ENCODE data around the gene TMEM260. TPM values are rescaled to one million over a fixed set of nuclear protein-coding genes. Genes with fewer than 3 reads are reported as not detected.
"Not testable (repeated sequence)": the region's sequence is repeated elsewhere in the genome, so short reads cannot be mapped to it uniquely, and the experiment has no call there.

TMEM260 gene
- total RNA-seq, 1 donor from 2014 or later, result 6.8 TPM

DNA sequence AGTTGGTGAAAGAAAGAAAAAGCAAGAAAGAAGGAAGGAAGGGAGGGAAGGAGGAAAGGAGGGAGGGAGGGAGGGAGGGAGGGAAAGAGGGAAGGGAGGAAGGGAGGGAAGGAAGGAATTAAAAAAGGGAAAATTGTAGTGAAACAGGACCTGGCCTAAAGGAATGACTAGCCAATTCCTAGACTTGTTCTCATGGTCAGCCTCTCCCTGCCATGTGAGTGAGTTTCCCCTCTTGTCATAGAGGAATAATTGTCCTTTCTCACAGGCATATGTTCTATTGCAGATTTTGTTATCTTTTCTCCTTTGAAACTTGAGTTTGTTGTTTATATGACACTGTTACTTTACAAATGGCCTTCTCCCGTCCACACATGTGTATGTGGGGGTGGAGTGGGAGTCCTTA is 81.9 kb downstream of the TMEM260 start:
- intact Hi-C loops (cut with DNase I), result no loop called here
- no peak for DNase-seq (ENCODE audit: low spot score)

DNA sequence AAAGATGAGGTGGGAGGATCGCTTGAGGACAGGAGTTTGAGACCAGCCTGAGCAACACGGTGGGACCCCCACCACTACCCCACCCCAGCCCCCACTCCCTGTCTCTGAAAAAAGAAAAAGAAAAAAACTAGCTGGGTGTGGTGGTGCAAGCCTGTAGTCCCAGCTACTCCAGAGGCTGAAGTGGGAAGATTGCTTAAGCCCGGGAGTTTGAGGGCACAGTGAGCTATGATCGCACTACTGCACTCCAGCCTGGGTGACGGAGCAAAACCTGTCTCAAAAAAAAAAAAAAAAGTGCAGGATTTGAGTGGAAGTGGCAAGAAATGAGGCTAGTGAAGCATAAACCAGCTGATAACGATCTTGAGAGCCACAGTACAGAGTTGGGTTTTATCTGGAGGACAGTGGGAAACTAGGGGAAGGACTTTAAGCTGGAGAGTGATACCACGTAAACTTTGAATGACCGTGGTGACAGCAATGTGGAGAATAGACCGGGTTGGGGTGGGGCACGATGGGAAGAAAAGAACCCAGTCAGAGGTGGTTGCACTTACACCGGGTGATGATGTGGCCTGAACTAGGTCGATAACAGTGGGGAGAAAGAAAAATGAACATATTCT is 85.3 kb downstream of the TMEM260 start:
- no peak for DNase-seq (ENCODE audit: low spot score)
- intact Hi-C loops (cut with DNase I), result no loop called here

DNA sequence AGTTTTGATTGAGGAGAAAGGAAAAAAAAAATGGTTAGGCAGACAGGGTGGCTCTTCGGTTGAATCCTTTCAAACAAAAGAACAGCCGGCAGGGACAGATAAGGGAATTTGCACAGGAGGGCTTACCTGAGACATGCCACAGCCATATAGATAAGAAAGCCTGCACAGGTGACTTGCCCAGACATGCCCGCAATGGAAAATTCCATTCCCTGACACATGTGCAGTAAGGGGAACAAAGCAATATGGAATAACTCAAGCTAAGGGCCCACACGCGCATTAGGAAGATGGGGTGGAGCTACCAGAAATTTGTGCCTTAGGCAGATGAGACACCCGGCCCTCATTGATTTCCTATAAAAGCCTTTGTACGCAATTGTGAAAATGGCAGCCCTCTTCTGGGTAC is 86.7 kb downstream of the TMEM260 start:
- intact Hi-C loops (cut with DNase I), result no loop called here
- no peak for DNase-seq (ENCODE audit: low spot score)

DNA sequence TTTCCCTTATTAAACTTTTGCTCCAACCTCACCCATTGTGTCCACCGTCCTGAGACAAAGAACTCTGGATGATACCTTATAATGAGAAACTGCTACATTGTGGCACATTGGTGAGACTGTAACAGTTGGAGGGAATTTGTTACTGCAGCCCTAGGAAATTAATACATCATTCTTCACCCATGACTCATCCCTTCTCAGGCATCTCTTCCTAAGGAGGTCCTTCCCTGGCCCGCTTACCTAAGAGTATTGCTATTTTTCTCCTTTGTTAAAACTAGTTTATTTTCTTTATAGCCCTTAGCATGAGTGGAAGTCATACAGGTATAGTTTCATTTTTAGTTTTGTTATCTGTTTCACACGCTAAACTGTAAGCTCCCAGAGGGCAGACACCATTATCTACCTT is 87.1 kb downstream of the TMEM260 start:
- intact Hi-C loops (cut with DNase I), result no loop called here
- no peak for DNase-seq (ENCODE audit: low spot score)

DNA sequence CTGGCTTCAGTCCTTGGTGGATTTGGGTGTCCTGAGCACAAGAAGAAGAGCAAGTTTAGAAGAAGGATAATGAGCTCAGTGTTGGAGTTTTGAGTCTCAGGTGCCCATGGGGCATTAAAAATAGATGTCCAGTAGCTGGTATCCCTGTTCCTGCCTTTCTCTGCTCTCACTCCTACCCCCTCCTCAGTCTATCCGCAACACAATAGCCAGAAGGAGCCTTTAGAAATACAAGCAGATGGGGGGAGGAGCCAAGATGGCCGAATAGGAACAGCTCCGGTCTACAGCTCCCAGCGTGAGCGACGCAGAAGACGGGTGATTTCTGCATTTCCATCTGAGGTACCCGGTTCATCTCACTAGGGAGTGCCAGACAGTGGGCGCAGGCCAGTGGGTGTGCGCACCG is 87.7 kb downstream of the TMEM260 start:
- intact Hi-C loops (cut with DNase I); DNase-seq (ENCODE audit: low spot score): not testable (repeated sequence)

DNA sequence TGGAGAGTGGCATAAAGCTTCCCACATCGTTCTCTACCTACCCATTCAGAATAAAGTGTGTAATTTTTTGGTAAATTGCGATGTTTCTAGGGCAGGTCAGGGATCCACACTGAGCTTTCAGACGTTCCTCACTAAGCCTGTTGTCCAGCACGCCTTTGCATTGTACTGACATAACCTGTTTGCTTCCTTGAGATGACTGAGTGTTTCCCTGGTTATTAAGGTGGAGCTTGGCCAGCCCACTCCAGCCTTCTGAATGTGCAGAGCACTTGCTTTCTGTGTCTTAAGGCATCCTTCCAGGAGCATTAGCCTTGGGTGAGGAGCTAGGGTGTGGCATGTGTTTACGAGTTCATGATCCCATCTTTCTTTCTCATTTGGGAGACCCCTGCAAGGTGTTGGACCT is 96.4 kb downstream of the TMEM260 start:
- intact Hi-C loops (cut with DNase I), result no loop called here
- no peak for DNase-seq (ENCODE audit: low spot score)

DNA sequence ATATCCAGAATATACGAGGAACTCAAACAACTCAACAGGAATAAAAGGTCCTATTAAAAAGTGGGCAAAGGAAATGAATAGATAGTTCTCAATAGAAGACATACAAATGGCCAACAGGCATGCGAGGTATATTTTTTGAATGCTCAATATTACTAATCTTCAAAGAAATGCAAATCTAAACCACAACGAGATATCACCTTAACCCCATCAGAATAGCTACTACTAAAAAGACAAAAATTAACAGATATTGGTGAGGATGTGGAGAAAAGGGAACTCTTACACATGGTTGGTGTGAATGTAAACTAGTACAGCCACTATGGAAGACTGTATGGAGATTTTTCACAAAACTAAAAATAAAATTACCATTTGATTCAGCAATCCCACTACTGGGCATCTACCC is 99.2 kb downstream of the TMEM260 start:
- DNase-seq (ENCODE audit: low spot score), result no peak
- intact Hi-C loops (cut with DNase I), result no loop called here

DNA sequence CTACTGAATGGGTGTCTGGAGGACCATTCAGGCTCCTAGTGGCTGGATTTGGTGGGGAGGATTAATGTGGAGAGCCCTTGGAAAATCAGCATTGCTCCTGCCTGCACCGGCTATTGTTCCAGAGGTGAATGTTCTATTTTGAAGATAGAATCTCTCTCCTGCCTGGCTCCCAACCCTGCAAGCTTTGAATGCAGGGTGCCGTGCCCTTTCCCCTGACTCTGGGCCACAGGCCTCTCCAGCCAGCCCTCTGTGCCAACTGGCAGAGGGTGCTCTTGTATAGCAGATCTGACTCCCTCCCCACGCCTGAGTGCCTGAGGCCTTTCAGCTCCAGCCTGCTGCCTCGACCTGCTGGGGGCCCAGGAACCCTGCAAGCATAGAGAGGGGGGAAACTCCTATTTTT is 106.8 kb downstream of the TMEM260 start:
- no peak for DNase-seq (ENCODE audit: low spot score)
- intact Hi-C loops (cut with DNase I), result no loop called here

DNA sequence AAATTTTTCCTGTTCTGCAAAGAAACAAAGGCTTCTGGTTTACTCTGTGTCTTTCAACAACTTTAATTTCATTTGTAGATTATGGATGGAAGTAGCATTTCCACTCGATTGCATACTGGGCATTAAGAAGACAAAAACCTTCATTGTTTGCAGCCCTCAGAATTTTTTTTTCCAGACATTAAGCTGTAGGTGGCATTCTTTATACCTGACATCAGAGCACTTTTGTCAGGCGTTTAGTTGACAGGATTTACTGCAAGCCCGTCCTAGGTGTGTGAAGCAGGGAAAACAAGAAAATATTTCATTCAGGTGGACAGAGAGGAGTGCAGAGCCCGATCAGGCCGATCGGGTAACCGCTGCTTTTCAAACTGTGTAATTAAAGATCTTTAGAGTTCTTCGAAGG is 107.5 kb downstream of the TMEM260 start:
- no peak for DNase-seq (ENCODE audit: low spot score)
- intact Hi-C loops (cut with DNase I), result no loop called here

DNA sequence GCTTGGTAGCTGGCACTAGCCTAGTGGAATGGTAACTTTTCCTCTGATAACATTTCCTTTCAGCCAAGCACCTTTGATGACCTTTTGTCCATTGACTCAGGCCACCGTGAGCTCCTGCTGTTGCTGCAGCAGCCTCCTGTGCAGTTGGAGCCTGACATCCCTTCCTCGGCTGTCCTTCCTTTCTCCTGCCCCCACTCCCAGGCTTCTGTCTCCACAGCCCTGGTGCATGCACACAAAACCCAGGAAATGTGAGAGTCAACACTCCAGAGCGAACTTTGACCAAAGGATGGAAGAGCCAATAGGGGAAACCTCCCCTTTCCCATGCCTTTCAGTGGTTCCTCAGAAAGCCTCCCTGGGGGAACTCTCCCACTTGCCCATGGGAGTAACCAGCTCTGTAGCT is 115.0 kb downstream of the TMEM260 start:
- intact Hi-C loops (cut with DNase I), result no loop called here
- DNase-seq (ENCODE audit: low spot score), result no peak

DNA sequence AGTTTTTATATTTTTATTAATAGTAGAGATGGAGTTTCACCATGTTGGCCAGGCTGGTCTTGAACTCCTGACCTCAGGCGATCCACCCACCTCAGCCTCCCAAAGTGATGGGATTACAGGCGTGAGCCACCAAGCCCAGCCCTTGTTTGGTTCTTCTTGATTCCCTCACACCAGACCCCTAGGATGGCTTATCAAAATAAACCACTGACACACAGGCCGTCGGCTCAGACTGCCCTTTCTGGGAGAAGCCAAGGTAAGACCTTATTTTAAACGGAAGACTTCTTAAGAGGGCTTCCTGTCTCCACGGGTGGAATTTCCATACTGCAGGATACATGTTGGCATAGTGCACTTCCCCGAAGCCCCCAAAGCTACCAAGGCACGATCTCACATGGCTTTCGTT is 115.6 kb downstream of the TMEM260 start:
- DNase-seq (ENCODE audit: low spot score); intact Hi-C loops (cut with DNase I): not testable (repeated sequence)

Other genes starting within 250 kb of the TMEM260 start
- gene OTX2, start 230.7 kb downstream of the TMEM260 start, total RNA-seq, result not detected